Activated CD8-positive, alpha-beta memory T cell treated with anti-CD3 and anti-CD28 coated beads for 24 hours (primary cell): ENCODE data around the gene GIT2.
"Not testable (repeated sequence)": the region's sequence is repeated elsewhere in the genome, so short reads cannot be mapped to it uniquely, and the experiment has no call there.

ENCODE experiments used
- DNase-seq: peaks from one replicate; pipeline ENCODE4 v3.0.0-alpha.2; 2020

The GIT2 gene

GRCh38 chr12:109944561-109945359 is 51.4 kb downstream of the GIT2 start:
- DNase-seq: no peak

GRCh38 chr12:109943811-109944210 is 52.4 kb downstream of the GIT2 start:
- no peak for DNase-seq

GRCh38 chr12:109940339-109940923 is 55.7 kb downstream of the GIT2 start:
- no peak for DNase-seq

GRCh38 chr12:109939504-109939903 is 56.7 kb downstream of the GIT2 start:
- DNase-seq: no peak

GRCh38 chr12:109938947-109939346 is 57.2 kb downstream of the GIT2 start:
- DNase-seq: no peak

GRCh38 chr12:109937371-109937770 is 58.8 kb downstream of the GIT2 start:
- DNase-seq: no peak

- DNase-seq: no peak
Observed at GRCh38 chr12:109934026-109934425, 62.1 kb downstream of the GIT2 start.

GRCh38 chr12:109932878-109933503 is 63.2 kb downstream of the GIT2 start:
- DNase-seq: no peak

GRCh38 chr12:109931143-109931542 is 65.0 kb downstream of the GIT2 start:
- no peak for DNase-seq

- DNase-seq: no peak
Observed at GRCh38 chr12:109930028-109930800, 66.0 kb downstream of the GIT2 start.

GRCh38 chr12:109929326-109929725 is 66.8 kb downstream of the GIT2 start:
- DNase-seq: not testable (repeated sequence)

- DNase-seq: no peak
Observed at GRCh38 chr12:109928058-109928656, 68.0 kb downstream of the GIT2 start.

GRCh38 chr12:109927622-109928021 is 68.5 kb downstream of the GIT2 start:
- no peak for DNase-seq

- DNase-seq: no peak
Observed at GRCh38 chr12:109926488-109927210, 69.5 kb downstream of the GIT2 start.

- no peak for DNase-seq
Observed at GRCh38 chr12:109926016-109926415, 70.2 kb downstream of the GIT2 start.

GRCh38 chr12:109925185-109925840 is 70.9 kb downstream of the GIT2 start:
- DNase-seq: no peak

- DNase-seq: no peak
Observed at GRCh38 chr12:109923481-109924245, 72.5 kb downstream of the GIT2 start.

- DNase-seq: no peak
Observed at GRCh38 chr12:109923038-109923437, 73.1 kb downstream of the GIT2 start.

- DNase-seq: no peak
Observed at GRCh38 chr12:109921982-109922381, 74.2 kb downstream of the GIT2 start.

GRCh38 chr12:109920261-109920780 is 75.8 kb downstream of the GIT2 start:
- no peak for DNase-seq

- no peak for DNase-seq
Observed at GRCh38 chr12:109919456-109919855, 76.7 kb downstream of the GIT2 start.
